NOMO-1 treated with DMSO at 0.1 percent for 48 hours (cell line): ENCODE data around the gene BMP6.
"Not testable (repeated sequence)": the region's sequence is repeated elsewhere in the genome, so short reads cannot be mapped to it uniquely, and the experiment has no call there.

Experiments used
- DNase-seq: peaks from one replicate; lab custom pipeline; 2025; ENCODE audit not compliant: unreplicated experiment; lab: John Stamatoyannopoulos, UW

BMP6 gene

DNA sequence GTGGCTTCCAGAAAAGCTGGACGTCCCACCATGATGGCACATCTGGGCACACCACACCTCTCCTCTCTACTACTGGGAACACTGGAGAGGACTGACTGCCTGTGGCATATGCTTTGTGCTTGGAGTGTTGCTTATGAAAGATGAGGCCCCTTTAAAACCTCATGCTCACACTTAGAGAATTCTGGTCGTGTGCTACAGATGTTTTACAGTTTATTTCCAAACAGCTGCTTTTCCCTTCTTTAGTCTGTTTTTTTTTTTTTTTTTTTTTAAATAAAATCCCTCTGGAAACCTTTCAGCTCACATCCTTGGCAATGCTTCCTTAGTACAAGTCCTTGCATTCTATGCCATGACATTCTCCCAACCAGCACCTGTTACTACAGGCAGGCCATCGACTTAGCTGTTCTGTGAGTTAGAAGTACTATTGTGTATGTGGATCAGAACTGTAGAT lies 60.3 kb downstream of the BMP6 start:
- DNase-seq: no peak

DNA sequence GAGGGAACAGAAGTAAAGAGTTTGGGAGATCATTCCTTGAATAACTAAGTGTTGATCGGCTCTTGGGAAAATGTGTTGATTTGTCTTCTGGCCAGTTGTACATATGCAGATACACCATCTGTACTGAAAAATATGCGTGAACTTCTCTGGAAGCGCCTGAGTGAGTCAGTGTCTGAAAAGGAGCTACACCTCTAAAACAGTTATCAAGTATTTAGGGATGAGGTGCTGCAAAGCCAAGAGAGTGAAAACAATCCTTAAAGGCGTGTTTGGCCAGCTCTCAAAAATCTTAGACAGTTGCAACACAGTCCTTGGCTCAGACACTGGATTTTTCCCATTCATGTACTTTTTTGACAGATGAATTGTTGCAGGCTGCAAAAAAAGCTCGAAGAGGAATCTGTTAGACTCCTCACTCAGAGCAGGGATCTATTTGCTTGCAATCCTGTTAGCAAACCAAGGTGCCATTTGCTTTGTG lies 61.3 kb downstream of the BMP6 start:
- no peak for DNase-seq

DNA sequence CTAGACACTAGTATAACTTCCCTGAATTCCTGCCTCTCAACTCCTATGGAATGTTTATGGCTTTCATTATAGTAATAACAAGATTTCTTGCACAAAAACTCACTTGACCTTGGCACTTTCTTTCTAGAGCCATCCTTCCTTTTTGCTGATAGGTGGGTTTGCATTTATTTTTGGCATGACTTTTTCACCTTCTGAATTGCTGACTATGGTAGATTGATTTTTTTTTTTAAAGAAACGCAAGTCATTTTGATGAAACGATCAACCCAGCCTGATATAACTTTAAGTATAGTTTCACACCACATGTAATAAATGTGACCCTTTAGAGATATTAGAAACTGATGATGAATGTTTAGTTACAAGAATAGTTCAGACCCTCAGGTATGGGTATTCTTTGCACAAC lies 61.8 kb downstream of the BMP6 start:
- DNase-seq: no peak

DNA sequence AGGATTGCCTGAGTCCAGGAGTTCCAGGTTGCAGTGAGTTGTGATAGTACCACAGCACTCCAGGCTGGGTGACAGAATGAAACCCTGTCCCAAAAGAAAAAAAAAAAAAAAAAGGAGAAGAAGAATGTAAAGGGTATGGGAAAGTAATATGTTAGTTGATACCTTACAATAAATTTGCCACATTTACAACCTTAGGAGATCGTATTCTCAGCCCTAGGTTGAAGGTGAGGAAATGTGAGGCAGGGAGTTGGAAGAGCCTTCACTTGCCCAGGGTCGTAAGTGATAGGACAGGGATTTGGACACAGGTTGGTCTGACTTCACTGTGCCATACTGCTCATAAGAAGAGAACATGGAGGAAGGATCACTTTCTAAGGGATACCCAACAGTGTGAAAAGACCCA lies 68.6 kb downstream of the BMP6 start:
- no peak for DNase-seq

- DNase-seq: no peak
These were observed 71.5 kb downstream of the BMP6 start for GRCh38 chr6:7797386-7797785.

- no peak for DNase-seq
These were observed 72.9 kb downstream of the BMP6 start for GRCh38 chr6:7798751-7799150.

- DNase-seq: no peak
These were observed 76.8 kb downstream of the BMP6 start for GRCh38 chr6:7802662-7803061.

DNA sequence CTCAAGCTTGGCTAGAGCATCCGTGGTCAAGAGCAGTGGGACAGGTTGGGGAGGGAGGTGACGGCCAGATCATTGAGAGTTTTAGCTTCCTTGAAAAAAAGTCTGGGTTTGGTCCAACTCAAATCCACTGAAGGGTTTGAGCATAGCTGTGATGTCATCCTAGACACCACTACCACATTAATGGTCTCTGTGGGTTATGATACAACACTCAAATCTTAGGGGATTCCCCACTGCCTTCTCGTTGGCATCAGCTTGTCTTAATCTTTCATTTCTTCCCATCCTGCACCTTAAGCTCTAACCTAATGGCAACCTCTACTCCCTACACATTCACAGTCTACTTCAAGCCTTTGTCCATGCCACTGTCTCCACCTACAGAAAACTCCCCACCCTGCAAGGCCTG lies 77.3 kb downstream of the BMP6 start:
- no peak for DNase-seq

DNA sequence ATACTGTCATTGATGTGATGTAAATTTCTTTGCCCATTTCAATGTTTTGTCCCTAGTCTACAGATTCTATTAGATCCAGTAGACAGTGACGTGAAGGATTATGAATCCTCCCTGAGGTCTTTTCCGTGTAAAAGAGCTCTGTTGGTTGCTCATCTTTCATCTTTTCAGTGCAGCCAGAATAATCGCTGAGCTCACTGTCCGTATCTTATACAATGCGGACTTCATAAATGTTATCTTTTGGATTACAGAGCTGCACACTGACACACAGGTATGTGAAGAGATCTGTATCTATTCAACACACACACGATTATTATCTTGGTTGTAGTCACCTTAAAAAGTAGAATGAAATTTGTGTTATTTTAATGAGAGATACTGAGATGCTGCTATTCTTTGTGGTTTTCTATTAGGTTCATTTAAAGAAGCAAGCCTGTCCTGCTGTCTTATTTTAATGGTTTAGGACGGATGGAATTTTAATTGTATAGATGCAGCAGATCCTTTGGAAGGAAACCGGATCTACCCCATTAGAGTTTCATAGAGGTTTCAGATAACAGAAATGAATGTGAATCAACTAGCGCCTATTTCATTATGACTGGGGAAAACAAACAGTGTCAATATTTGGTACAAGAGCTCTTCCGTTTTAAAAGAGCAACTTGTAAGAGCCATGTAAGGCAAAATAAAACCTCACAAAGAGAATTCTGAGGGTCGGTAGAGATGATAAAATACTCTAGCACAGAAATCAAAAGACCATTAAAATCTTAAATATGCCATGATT lies 79.4 kb downstream of the BMP6 start:
- DNase-seq: no peak

DNA sequence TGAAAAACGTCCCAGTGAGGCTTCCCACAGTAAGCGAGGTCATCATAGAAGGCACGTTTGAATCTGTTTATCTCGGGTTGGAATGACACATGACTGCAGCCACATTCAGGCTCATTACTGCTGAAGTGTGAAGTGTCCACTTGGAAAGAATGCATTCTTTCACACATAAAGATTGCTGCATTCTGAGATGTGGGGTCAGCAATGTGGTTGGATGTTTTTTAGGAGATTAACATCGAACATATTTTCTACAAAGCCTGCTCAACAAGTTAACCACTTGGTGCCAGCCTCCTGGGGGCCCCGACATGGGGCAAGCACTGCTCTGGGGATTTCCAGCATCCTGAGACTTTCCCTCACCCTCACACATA lies 79.9 kb downstream of the BMP6 start:
- no peak for DNase-seq

DNA sequence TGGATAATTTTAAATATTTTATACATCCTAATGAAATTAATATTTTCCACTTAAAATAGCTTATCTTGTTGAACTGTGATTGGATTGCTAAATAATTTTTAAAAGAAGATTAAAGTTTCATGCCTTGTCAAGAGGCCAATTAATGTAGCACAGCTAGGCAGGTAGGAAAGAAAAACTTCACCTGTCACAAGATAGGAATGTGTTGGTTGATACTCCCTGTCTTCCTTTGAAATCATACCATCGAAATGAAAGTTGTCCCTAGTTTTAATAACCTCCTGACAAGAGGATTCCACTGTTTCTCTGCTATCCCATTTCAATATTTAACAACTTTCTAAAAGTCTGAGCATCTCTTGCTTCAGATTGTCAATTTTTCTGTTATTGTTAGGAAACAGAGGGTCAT lies 80.8 kb downstream of the BMP6 start:
- DNase-seq: no peak

DNA sequence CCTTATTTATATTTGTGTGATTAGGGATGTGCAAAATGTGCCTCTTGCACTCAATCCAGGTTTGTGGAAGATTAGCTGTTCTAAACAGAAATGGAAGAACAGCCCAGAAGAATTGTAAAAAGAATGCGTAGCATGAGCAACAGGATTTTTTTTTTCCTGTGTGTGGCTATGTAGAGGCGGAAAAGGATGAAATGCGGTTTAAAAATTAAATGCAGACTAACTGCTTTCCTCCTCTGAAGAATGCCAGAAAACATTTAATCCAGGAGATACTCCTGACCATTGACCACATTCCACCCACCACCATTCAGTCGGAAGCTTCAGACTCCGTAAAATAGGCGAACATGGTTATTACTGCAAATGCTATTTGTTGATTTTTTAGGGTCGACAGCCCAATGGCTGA lies 83.4 kb downstream of the BMP6 start:
- no peak for DNase-seq

DNA sequence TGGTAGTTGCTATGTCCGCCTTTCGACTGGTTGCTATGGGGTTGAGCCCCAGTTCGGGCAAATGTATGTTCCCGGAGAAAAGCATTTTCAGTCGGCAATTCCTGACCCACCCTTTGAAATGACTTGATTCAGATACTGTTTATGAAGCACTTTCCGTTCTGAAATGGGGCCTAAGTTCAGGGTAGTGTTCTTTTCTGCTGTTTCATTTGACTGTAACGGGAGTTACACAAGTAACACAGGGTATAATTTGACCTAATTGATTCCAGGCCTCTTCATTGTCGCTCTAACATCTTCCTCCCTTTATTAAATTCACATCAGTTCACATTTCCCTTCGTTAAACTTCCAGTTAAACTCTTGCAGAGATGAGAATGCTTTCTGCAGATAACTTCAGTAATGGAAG lies 85.5 kb downstream of the BMP6 start:
- no peak for DNase-seq

- no peak for DNase-seq
These were observed 86.7 kb downstream of the BMP6 start for GRCh38 chr6:7812623-7813022.

DNA sequence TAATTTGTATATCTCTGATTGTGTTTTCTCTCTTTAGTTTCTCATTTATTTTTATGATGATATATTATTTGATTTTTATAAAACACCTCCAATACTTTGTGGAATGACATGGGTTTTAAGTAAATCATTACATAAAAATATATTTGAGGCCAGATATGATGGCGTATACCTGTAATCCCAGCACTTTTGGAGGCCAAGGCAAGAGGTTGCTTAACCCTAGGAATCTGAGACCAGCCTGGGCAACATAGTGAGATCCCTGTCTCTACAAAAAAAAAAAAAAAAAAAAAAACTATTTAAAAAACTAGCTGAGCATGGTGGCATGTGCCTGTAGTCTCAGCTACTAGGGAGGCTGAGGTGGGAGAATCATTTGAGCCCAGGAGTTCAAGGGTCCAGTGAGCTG lies 87.3 kb downstream of the BMP6 start:
- DNase-seq: no peak

- DNase-seq: no peak
These were observed 87.8 kb downstream of the BMP6 start for GRCh38 chr6:7813704-7814103.

DNA sequence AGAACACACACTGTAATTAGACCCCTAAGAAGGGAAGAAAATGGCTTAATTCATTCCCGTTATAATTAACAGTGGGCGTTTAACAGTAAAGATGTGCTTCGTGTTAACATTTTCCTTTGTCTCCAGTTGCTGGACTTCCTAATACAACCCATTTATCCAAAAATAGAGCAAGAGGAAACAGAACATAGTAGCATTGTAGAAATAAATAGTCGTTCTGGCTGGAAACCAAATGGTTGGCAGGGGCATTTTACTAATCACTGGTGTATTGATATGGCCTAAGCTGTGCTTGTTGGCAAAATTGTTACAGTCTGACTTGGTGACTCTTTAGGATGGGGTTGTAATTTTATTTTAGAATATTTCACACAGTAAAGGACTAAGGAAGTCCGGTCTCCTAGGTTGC lies 89.8 kb downstream of the BMP6 start:
- DNase-seq: no peak

GRCh38 chr6:7817184-7817583 lies 91.3 kb downstream of the BMP6 start:
- not testable (repeated sequence) for DNase-seq

GRCh38 chr6:7818257-7819214 lies 92.6 kb downstream of the BMP6 start:
- no peak for DNase-seq

DNA sequence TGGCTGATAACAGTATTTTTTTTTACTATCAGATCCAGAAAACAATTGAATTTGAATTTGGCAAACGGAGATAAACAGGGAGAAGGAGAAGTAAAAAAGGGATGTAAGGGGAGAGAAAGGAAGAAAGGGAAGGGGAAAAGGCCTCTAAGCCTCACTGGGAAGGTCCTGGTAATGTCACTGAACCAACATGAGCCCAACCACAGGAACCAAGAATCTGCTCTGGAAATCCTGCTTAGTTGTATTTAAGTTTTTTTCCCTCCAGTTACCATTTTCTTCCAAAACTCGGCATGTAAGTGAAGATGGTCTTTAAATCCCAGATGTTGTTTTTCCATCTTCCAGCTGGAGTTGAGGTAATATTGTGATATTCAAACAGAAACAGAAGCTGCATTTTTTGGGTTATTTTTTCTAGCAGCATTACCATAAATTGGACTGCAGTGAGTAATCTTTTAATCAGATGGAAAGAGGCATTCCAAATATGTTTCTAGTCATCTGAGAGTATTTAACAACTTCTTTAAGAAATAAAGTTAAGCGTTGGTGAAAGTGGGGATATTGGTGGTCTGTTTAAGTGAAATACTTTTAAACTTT lies 93.6 kb downstream of the BMP6 start:
- no peak for DNase-seq

DNA sequence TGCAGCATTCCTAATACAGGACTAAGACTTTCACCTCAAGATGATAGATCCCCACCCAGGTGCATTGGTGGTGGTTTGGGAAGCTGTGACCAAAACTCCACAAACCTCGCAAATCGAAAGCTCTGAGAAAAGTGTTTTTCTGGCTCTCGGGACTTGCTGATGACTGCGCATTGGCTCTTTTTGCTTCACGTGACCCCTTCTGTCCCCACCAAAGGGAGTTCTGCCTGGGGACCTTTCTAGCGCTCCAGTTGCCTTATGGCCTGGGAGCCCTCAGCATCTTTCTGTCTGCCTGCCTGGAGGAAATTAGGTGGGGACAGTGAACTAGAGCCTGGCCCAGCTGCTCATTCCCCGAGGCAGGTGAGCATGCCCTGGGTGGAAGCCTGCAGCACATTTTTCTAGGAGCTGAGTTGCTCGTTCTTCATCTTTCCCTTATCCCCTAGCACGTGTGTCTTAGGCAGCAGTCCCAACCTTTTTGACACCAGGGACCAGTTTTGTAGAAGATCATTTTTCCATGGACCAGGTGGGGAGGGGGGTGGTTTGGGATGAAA lies 94.5 kb downstream of the BMP6 start:
- no peak for DNase-seq
